Measurements from ENCODE around the gene MYRFL.

DNA sequence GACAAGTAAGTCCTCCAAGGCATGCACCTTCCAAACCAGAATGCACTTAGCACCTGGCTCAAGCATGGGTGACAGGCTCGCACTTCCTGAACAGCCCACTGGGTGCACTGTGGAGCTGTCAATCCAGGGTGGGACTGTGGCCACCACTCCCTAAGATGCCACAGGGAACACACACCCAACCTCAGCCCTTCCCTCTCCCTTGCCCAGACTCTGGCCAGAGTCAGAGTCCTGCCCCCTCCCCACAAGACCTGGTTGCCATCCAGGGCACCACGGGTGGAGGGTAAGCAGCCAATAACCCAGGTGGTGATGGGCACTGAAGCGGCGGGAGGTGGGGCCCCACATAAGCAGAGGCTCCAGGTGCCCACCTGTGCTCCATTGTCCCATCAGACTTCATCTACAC lies 160.6 kb downstream of the MYRFL start:
- TF ChIP-seq, protein P1, sequence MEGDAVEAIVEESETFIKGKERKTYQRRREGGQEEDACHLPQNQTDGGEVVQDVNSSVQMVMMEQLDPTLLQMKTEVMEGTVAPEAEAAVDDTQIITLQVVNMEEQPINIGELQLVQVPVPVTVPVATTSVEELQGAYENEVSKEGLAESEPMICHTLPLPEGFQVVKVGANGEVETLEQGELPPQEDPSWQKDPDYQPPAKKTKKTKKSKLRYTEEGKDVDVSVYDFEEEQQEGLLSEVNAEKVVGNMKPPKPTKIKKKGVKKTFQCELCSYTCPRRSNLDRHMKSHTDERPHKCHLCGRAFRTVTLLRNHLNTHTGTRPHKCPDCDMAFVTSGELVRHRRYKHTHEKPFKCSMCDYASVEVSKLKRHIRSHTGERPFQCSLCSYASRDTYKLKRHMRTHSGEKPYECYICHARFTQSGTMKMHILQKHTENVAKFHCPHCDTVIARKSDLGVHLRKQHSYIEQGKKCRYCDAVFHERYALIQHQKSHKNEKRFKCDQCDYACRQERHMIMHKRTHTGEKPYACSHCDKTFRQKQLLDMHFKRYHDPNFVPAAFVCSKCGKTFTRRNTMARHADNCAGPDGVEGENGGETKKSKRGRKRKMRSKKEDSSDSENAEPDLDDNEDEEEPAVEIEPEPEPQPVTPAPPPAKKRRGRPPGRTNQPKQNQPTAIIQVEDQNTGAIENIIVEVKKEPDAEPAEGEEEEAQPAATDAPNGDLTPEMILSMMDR (IDR thresholded peaks at IDR 0.05; ENCODE audit: insufficient read depth, low read depth, low read length) = no peak
- no peak for TF ChIP-seq EZH2 (IDR thresholded peaks at IDR 0.05; ENCODE audit: insufficient read depth, low read length)

Data from astrocyte (in vitro differentiated cells and primary cell).